Measurements from ENCODE around the gene SLC18A2.

Gene SLC18A2

DNA sequence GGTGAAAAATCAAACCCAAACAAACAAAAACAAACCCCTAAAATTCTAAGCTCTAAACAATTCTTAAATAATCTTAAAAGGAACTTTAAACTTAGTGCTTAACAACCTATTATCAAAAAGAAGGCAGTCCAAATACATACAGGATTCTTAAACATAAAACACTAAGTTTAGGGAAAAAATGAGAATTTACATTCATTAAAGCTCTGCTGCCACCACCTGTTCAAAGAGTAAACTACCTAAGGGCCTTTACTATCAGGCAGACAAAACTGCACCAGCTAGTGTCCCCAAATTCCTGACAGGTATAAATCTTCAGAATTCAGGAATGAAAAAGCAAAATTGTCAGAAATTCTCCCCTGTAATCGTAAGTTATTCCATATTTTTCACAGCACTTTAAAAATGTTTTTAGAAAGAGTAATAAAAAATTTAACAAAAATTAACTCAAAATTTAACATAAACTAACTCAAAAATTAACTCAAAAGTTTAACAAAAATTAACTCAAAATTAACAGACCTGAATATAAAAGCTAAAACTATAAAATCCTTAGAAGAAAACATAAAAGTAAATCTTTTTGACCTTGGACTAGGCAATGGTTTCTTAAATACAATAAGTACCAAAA is 79.2 kb downstream of the SLC18A2 start:
- DNase-seq, result peak; percentile 41

DNA sequence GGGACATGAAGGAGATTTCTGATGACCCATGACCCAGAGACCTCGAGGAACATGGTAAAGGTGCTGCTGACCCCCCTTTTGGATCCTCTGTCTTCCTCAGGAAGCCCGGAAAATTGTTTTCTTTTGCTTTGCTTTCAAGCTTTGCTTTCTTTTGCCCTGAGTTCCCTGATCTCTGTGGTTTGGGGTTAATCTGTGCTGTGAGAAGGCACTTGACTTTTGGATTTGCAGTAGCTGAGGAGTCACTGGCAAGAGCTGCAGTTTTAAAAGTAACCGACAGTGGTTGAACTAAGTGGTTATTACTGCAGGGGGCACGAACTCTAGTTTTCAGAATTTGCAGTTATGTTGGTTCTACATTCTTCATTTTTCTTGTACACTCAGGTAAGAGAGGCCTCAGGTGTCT is 81.3 kb downstream of the SLC18A2 start:
- no peak for DNase-seq

DNA sequence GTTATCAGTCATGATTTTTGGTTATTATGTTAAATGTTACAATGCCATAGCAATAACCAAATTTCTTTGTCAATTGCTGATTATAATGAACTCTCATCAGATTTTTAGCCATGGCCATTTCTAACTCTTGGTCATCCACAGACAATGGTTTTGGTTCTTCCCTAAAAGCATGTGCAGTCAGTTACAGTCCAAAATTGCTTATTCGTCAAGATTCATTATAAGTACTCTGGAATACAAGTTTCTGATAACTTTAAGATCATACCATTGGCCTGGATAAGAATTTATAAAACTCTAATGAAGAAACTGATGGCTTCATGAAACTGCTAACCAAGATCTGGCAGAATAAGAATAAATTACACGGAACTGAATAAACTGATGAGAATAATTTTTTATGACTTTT is 83.5 kb downstream of the SLC18A2 start:
- no peak for DNase-seq

DNA sequence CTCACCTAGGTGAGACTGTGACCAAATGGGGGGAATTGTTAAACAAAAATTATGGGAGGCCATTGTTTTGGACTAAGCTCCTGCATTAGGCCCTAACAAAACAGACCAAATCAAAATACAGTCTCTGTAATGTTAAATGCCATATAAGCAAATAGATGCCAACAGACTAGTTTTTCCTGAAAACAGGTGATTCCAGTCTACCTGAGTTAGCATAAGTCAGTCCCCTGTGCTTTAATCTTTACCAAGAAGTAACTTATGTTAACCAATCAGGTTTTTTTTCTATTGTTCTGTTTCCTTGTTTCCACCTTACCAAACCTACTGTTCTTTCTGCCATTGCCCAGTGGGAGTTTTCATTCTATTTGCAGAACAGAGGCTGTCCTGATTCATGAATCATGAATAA is 86.3 kb downstream of the SLC18A2 start:
- DNase-seq, result no peak
